D721Med (cell line): ENCODE results near the gene ULK4.

ENCODE experiments used
- DNase-seq: peaks from one replicate; pipeline ENCODE4 v3.0.0; 2011; ENCODE audit warnings: low spot score; ENCODE audit not compliant: insufficient read length
- FAIRE-seq: peaks from 2 replicates; lab custom pipeline; 2011; peaks lifted over from hg19 to GRCh38; lab: Jason Lieb, UNC
- CTCF ChIP-seq: IDR thresholded peaks from 2 replicates; pipeline ENCODE4 v1.5.1; 2012; ENCODE audit warnings: mild to moderate bottlenecking, control low read depth; ENCODE audit not compliant: insufficient read depth; ENCODE audit errors: missing control alignments

ULK4 gene

GRCh38 chr3:41640076-41640475 is 321.8 kb downstream of the ULK4 start:
- no peak for TF ChIP-seq CTCF
- FAIRE-seq (no peak), DNase-seq (no peak)

- FAIRE-seq (no peak), DNase-seq (no peak)
- TF ChIP-seq CTCF, result no peak
These were observed 323.5 kb downstream of the ULK4 start for GRCh38 chr3:41638381-41638780.

GRCh38 chr3:41632700-41633099 is 329.2 kb downstream of the ULK4 start:
- FAIRE-seq (no peak), DNase-seq (no peak)
- TF ChIP-seq CTCF, result no peak

GRCh38 chr3:41630708-41631107 is 331.2 kb downstream of the ULK4 start:
- FAIRE-seq, result no peak
- DNase-seq, result no peak
- TF ChIP-seq CTCF, result no peak

GRCh38 chr3:41629986-41630385 is 331.9 kb downstream of the ULK4 start:
- no peak for FAIRE-seq
- TF ChIP-seq CTCF, result no peak

GRCh38 chr3:41629072-41629471 is 332.8 kb downstream of the ULK4 start:
- FAIRE-seq, result no peak
- no peak for TF ChIP-seq CTCF
- no peak for DNase-seq

More at GRCh38 chr3:41629986-41630385, 331.9 kb downstream of the ULK4 start:
- no peak for DNase-seq

GRCh38 chr3:41627477-41628087 is 334.3 kb downstream of the ULK4 start:
- no peak for FAIRE-seq
- no peak for TF ChIP-seq CTCF
- no peak for DNase-seq
